ENCODE data around the gene CBLL2. TPM values are rescaled to one million over a fixed set of nuclear protein-coding genes. Genes with fewer than 3 reads are reported as not detected.

The CBLL2 gene
- polyA plus RNA-seq (2012; ENCODE audit: insufficient read length, low read depth), result not detected

DNA sequence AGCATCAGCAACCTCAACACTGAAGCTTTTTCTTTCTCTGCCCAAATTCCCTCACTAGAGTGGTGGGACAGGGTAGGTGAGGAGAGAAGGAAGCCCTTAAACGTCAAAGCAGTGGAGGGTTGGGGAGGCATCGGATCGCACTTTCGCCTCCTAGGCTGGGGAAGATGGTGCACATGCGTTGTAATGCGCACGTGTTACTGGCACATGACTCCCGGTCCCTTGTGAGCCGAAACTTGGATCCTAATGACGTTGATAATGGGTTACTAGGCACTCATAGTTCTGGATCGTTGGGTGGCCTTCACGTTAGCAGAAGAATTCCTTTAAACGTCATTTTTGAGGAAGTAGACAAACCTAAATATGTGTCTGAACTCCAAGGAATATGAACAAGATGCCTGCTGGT, at the start of gene CBLL2:
Gene CBLL2, plus strand, starts transcription at position 301 of the 400 bp plus-strand sequence. Its CDS starts 79 bp downstream, at position 380.
- TF ChIP-seq FOXP2 (optimal IDR thresholded peaks at IDR 0.05; ENCODE audit: borderline replicate concordance, extremely low read depth, extremely low read length, insufficient read depth) (no peak), TAF1 (IDR thresholded peaks at IDR 0.05; ENCODE audit: borderline replicate concordance, insufficient read depth, low read length) (no peak), SIN3A (IDR thresholded peaks at IDR 0.05; ENCODE audit: borderline replicate concordance, insufficient read depth, low read length) (no peak), POLR2AphosphoS5 (IDR thresholded peaks at IDR 0.05; ENCODE audit: low read depth, low read length) (no peak)
- TF ChIP-seq, protein P1, sequence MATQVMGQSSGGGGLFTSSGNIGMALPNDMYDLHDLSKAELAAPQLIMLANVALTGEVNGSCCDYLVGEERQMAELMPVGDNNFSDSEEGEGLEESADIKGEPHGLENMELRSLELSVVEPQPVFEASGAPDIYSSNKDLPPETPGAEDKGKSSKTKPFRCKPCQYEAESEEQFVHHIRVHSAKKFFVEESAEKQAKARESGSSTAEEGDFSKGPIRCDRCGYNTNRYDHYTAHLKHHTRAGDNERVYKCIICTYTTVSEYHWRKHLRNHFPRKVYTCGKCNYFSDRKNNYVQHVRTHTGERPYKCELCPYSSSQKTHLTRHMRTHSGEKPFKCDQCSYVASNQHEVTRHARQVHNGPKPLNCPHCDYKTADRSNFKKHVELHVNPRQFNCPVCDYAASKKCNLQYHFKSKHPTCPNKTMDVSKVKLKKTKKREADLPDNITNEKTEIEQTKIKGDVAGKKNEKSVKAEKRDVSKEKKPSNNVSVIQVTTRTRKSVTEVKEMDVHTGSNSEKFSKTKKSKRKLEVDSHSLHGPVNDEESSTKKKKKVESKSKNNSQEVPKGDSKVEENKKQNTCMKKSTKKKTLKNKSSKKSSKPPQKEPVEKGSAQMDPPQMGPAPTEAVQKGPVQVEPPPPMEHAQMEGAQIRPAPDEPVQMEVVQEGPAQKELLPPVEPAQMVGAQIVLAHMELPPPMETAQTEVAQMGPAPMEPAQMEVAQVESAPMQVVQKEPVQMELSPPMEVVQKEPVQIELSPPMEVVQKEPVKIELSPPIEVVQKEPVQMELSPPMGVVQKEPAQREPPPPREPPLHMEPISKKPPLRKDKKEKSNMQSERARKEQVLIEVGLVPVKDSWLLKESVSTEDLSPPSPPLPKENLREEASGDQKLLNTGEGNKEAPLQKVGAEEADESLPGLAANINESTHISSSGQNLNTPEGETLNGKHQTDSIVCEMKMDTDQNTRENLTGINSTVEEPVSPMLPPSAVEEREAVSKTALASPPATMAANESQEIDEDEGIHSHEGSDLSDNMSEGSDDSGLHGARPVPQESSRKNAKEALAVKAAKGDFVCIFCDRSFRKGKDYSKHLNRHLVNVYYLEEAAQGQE (IDR thresholded peaks at IDR 0.05; ENCODE audit: insufficient read depth in 1 of 2, low read depth in 2 of 2, low read length in 2 of 2), result no peak

- TF ChIP-seq POLR2AphosphoS5 (IDR thresholded peaks at IDR 0.05; ENCODE audit: low read depth, low read length) (no peak), TAF1 (IDR thresholded peaks at IDR 0.05; ENCODE audit: borderline replicate concordance, insufficient read depth, low read length) (no peak), FOXP2 (optimal IDR thresholded peaks at IDR 0.05; ENCODE audit: borderline replicate concordance, extremely low read depth, extremely low read length, insufficient read depth) (no peak)
- TF ChIP-seq, protein P1 (IDR thresholded peaks at IDR 0.05; ENCODE audit: insufficient read depth in 1 of 2, low read depth in 2 of 2, low read length in 2 of 2), result no peak
Observed at GRCh38 chrX:22234380-22234779, 38.3 kb upstream of the CBLL2 start.

- TF ChIP-seq, protein P1 (IDR thresholded peaks at IDR 0.05; ENCODE audit: insufficient read depth in 1 of 2, low read depth in 2 of 2, low read length in 2 of 2), result no peak
- TF ChIP-seq POLR2AphosphoS5 (IDR thresholded peaks at IDR 0.05; ENCODE audit: low read depth, low read length), result no peak
- TF ChIP-seq SIN3A (IDR thresholded peaks at IDR 0.05; ENCODE audit: borderline replicate concordance, insufficient read depth, low read length), result no peak
- no peak for TF ChIP-seq FOXP2 (optimal IDR thresholded peaks at IDR 0.05; ENCODE audit: borderline replicate concordance, extremely low read depth, extremely low read length, insufficient read depth)
- no peak for TF ChIP-seq TAF1 (IDR thresholded peaks at IDR 0.05; ENCODE audit: borderline replicate concordance, insufficient read depth, low read length)
Observed at GRCh38 chrX:22237479-22237878, 35.2 kb upstream of the CBLL2 start.

DNA sequence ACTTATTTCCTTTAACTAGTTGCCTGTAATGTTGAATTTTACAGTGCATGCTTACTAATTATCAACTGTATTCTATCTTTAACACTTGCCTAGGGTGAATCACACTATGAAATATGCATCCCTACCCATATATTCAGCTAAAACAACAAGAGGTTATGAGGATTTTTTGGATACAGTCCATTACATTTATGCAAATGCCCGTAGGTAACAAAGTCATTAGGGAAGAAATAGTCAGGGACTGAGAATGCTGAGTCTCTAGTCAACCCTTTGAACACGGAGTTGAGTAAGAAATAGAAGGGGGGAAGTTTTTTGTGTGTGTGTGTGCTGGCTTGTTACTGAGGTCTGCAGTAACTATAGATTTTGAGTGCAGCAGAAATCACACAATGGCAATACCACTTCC, 26.1 kb upstream of the CBLL2 start:
- no peak for TF ChIP-seq FOXP2 (optimal IDR thresholded peaks at IDR 0.05; ENCODE audit: borderline replicate concordance, extremely low read depth, extremely low read length, insufficient read depth)
- no peak for TF ChIP-seq TAF1 (IDR thresholded peaks at IDR 0.05; ENCODE audit: borderline replicate concordance, insufficient read depth, low read length)
- TF ChIP-seq, protein P1 (IDR thresholded peaks at IDR 0.05; ENCODE audit: insufficient read depth in 1 of 2, low read depth in 2 of 2, low read length in 2 of 2), result no peak
- TF ChIP-seq POLR2AphosphoS5 (IDR thresholded peaks at IDR 0.05; ENCODE audit: low read depth, low read length), result no peak
- no peak for TF ChIP-seq SIN3A (IDR thresholded peaks at IDR 0.05; ENCODE audit: borderline replicate concordance, insufficient read depth, low read length)

DNA sequence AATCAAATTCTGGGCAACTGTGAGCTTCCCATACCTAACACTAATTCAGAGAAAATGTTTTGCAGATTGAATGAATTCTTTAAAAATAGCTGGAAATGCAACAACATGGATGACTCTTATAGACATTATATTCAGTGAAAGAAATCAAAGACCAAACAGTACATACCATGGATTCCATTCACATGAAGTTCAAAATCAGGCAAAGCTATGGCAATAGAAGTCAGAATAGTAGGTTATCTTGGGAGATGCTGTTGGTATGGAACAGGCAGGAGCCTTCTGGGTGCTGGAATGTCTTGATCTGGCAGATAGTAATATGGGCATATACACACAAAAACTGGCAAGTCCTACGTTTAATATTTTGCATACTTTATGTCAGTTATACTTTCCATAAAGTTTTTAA, 25.5 kb upstream of the CBLL2 start:
- TF ChIP-seq POLR2AphosphoS5 (IDR thresholded peaks at IDR 0.05; ENCODE audit: low read depth, low read length) (no peak), TAF1 (IDR thresholded peaks at IDR 0.05; ENCODE audit: borderline replicate concordance, insufficient read depth, low read length) (no peak), FOXP2 (optimal IDR thresholded peaks at IDR 0.05; ENCODE audit: borderline replicate concordance, extremely low read depth, extremely low read length, insufficient read depth) (no peak), SIN3A (IDR thresholded peaks at IDR 0.05; ENCODE audit: borderline replicate concordance, insufficient read depth, low read length) (no peak)
- TF ChIP-seq, protein P1 (IDR thresholded peaks at IDR 0.05; ENCODE audit: insufficient read depth in 1 of 2, low read depth in 2 of 2, low read length in 2 of 2), result no peak
